Measurements from ENCODE around the gene EIF4E.
"Not testable (repeated sequence)": the region's sequence is repeated elsewhere in the genome, so short reads cannot be mapped to it uniquely, and the experiment has no call there.

EIF4E gene

GRCh38 chr4:98930311-98930865 is 1.5 kb upstream of the EIF4E start:
- no peak for DNase-seq

- peak in 4 of 6 experiments; percentile 21 to 47 (median 33) for DNase-seq
Measured at GRCh38 chr4:98929341-98930267, 671 bp upstream of the EIF4E start.

- peak in 5 of 6 experiments; percentile 32 to 71 (median 57) for DNase-seq
Measured at GRCh38 chr4:98928131-98928504, 815 bp downstream of the EIF4E start.

GRCh38 chr4:98926257-98926656 is 2.7 kb downstream of the EIF4E start:
- DNase-seq: not testable (repeated sequence)

GRCh38 chr4:98921292-98921691 is 7.6 kb downstream of the EIF4E start:
- no peak for DNase-seq

- no peak for DNase-seq
Measured at GRCh38 chr4:98919996-98920395, 8.9 kb downstream of the EIF4E start.

GRCh38 chr4:98910728-98911127 is 18.2 kb downstream of the EIF4E start:
- not testable (repeated sequence) for DNase-seq

- DNase-seq: no peak
Measured at GRCh38 chr4:98909646-98910401, 19.1 kb downstream of the EIF4E start.

- no peak for DNase-seq
Measured at GRCh38 chr4:98908703-98909262, 20.1 kb downstream of the EIF4E start.

GRCh38 chr4:98908182-98908581 is 20.8 kb downstream of the EIF4E start:
- DNase-seq: no peak

- no peak for DNase-seq
Measured at GRCh38 chr4:98905839-98906238, 23.1 kb downstream of the EIF4E start.

- DNase-seq: no peak
Measured at GRCh38 chr4:98905297-98905696, 23.6 kb downstream of the EIF4E start.

- DNase-seq: no peak
Measured at GRCh38 chr4:98903963-98904362, 25.0 kb downstream of the EIF4E start.

- DNase-seq: no peak
Measured at GRCh38 chr4:98903561-98903960, 25.4 kb downstream of the EIF4E start.

GRCh38 chr4:98899277-98899676 is 29.7 kb downstream of the EIF4E start:
- no peak for DNase-seq

- DNase-seq: no peak
Measured at GRCh38 chr4:98891478-98892337, 37.2 kb downstream of the EIF4E start.

GRCh38 chr4:98890702-98891455 is 38.1 kb downstream of the EIF4E start:
- no peak for DNase-seq

- no peak for DNase-seq
Measured at GRCh38 chr4:98887145-98887544, 41.8 kb downstream of the EIF4E start.

- not testable (repeated sequence) for DNase-seq
Measured at GRCh38 chr4:98886382-98886781, 42.6 kb downstream of the EIF4E start.

GRCh38 chr4:98880884-98881283 is 48.0 kb downstream of the EIF4E start:
- DNase-seq: not testable (repeated sequence)

GRCh38 chr4:98879515-98879914 is 49.4 kb downstream of the EIF4E start:
- no peak for DNase-seq

All from stimulated activated naive CD4-positive, alpha-beta T cell (primary cell).